CD14-positive monocyte (primary cell): ENCODE results near the gene ALOX15. TPM values are rescaled to one million over a fixed set of nuclear protein-coding genes. Genes with fewer than 3 reads are reported as not detected.
"Not testable (repeated sequence)": the region's sequence is repeated elsewhere in the genome, so short reads cannot be mapped to it uniquely, and the experiment has no call there.

Experiments
- DNase-seq, 3 donors: peaks; one replicate each; pipeline ENCODE4 v3.0.0-alpha.2; 2011 to 2022
- H2AFZ ChIP-seq: 2 replicates; pipeline ENCODE4 v1.6.0; 2012; ENCODE audit warnings: mild to moderate bottlenecking, low read depth, low read length, inconsistent platforms; ENCODE audit not compliant: insufficient read depth, poor library complexity, severe bottlenecking
- H3K27ac ChIP-seq, 2 donors: 1 replicate in 1 of 2; 2 replicates in 1 of 2; pipeline ENCODE4 v1.5.1; 2012 to 2013; ENCODE audit warnings: low read length in 2 of 2, control low read depth in 1 of 2, inconsistent platforms in 1 of 2, low read depth in 1 of 2, mild to moderate bottlenecking in 1 of 2
- H3K27me3 ChIP-seq, 2 donors: one replicate each; pipeline versions ENCODE4 v1.6.0 to v1.6.1; 2011 to 2013; ENCODE audit warnings: low read length in 2 of 2; ENCODE audit not compliant: control insufficient read depth in 2 of 2, insufficient read depth in 2 of 2
- H3K36me3 ChIP-seq, 2 donors: replicated peaks in 1 of 2; 1 replicate in 1 of 2; 2 replicates in 1 of 2; pipeline versions ENCODE4 v1.5.1 to v1.6.1; 2012 to 2013; ENCODE audit warnings: low read length in 2 of 2, control low read depth in 1 of 2, inconsistent platforms in 1 of 2, mild to moderate bottlenecking in 1 of 2; ENCODE audit not compliant: insufficient read depth in 2 of 2, control insufficient read depth in 1 of 2
- H3K4me1 ChIP-seq, 2 donors: 1 replicate in 1 of 2; 2 replicates in 1 of 2; pipeline versions ENCODE4 v1.5.1 to v1.6.1; 2012 to 2013; ENCODE audit warnings: low read length in 2 of 2, control low read depth in 1 of 2, inconsistent platforms in 1 of 2, mild to moderate bottlenecking in 1 of 2, moderate library complexity in 1 of 2; ENCODE audit not compliant: insufficient read depth in 2 of 2, control insufficient read depth in 1 of 2
- H3K4me2 ChIP-seq: replicated peaks from 2 replicates; pipeline ENCODE3; 2012; ENCODE audit warnings: low read length, moderate library complexity, mild to moderate bottlenecking; ENCODE audit not compliant: poor library complexity, severe bottlenecking; ENCODE audit errors: extremely low read depth
- H3K4me3 ChIP-seq, 3 experiments: fragments of 200-600 bp in 1 of 3; sonication (generic) in 1 of 3; replicated peaks in 1 of 3; 1 replicate in 2 of 3; 2 replicates in 1 of 3; pipeline ENCODE4 v1.5.1; 2011 to 2013; ENCODE audit warnings: low read length in 3 of 3, mild to moderate bottlenecking in 3 of 3, control low read depth in 2 of 3, low read depth in 2 of 3, inconsistent platforms in 1 of 3, moderate library complexity in 1 of 3
- H3K79me2 ChIP-seq: 2 replicates; pipeline ENCODE4 v1.6.0; 2012; ENCODE audit warnings: mild to moderate bottlenecking, control low read depth, inconsistent platforms, low read length, moderate library complexity; ENCODE audit not compliant: insufficient read depth
- H3K9ac ChIP-seq: 2 replicates; pipeline ENCODE4 v1.6.0; 2017; ENCODE audit warnings: low read length, mild to moderate bottlenecking; ENCODE audit not compliant: insufficient read depth, poor library complexity, severe bottlenecking
- H3K9me3 ChIP-seq, 2 donors: replicated peaks in 1 of 2; 1 replicate in 1 of 2; 2 replicates in 1 of 2; pipeline versions ENCODE4 v1.5.1 to v1.6.1; 2012 to 2013; ENCODE audit warnings: low read length in 2 of 2, control low read depth in 1 of 2; ENCODE audit not compliant: control insufficient read depth in 1 of 2, insufficient read depth in 1 of 2
- H4K20me1 ChIP-seq: 2 replicates; pipeline ENCODE4 v1.6.0; 2012; ENCODE audit warnings: mild to moderate bottlenecking, low read length, control low read depth, moderate library complexity; ENCODE audit not compliant: insufficient read depth
- H3K27ac Mint-ChIP-seq, 7 donors: one replicate each; pipeline ENCODE4 v1.8.0; 2020; ENCODE audit warnings: mild to moderate bottlenecking in 7 of 7, mixed read lengths in 7 of 7, moderate library complexity in 6 of 7, inconsistent platforms in 2 of 7
- H3K27me3 Mint-ChIP-seq, 3 donors: one replicate each; pipeline ENCODE4 v1.8.0; 2021 to 2022; ENCODE audit warnings: low read depth in 3 of 3, mild to moderate bottlenecking in 3 of 3, mixed read lengths in 3 of 3, moderate library complexity in 3 of 3, inconsistent platforms in 1 of 3
- H3K36me3 Mint-ChIP-seq, 2 donors: one replicate each; pipeline ENCODE4 v1.8.0; 2020; ENCODE audit warnings: mixed read lengths in 2 of 2, inconsistent platforms in 1 of 2, mild to moderate bottlenecking in 1 of 2
- H3K4me1 Mint-ChIP-seq: one replicate; pipeline ENCODE4 v1.8.0; 2020; ENCODE audit warnings: mild to moderate bottlenecking, mixed read lengths
- H3K4me3 Mint-ChIP-seq, 2 donors: one replicate each; pipeline ENCODE4 v1.8.0; 2020; ENCODE audit warnings: mild to moderate bottlenecking in 2 of 2, mixed read lengths in 2 of 2, moderate library complexity in 1 of 2
- H3K9me3 Mint-ChIP-seq, 7 donors: one replicate each; pipeline ENCODE4 v1.8.0; 2020 to 2022; ENCODE audit warnings: mixed read lengths in 7 of 7, mild to moderate bottlenecking in 6 of 7, moderate library complexity in 6 of 7, inconsistent platforms in 2 of 7
- CTCF ChIP-seq: fragments of 200-600 bp; IDR thresholded peaks from one replicate; pipeline ENCODE4 v1.8.0; 2022; ENCODE audit warnings: antibody characterized with exemption, mild to moderate bottlenecking
- WGBS: methylation state at CpG from one replicate; pipeline ENCODE4 v1.1.5; 2013; ENCODE audit warnings: missing lambda C conversion rate; ENCODE audit not compliant: insufficient coverage; 5-methylcytosine and 5-hydroxymethylcytosine counted together
- intact Hi-C, 2 donors: fragments of 100-400 bp; cut with micrococcal nuclease; formaldehyde crosslinking; loops; one replicate each; pipeline versions ENCODE4 v1.15.0 to v1.15.1; 2023
- polyA plus RNA-seq, 3 donors: library from polyadenylated mRNA; depleted of rRNA in 1 of 3; unstranded in 2 of 3; stranded (reverse) in 1 of 3; fragments of 300-500 nt in 2 of 3; fragments of >200 nt in 1 of 3; fragmentation: Illumina TruSeq in 2 of 3; gene quantifications; 1 replicate in 2 of 3; 2 replicates in 1 of 3; pipeline ENCODE4 v1.2.3, GENCODE V29; 2012 to 2021

ALOX15 gene
- polyA plus RNA-seq, 3 donors = 0.05 to 0.13 TPM; not detected in 1

- no peaks in the 10 kb centered on the region for H3K36me3 ChIP-seq
- H3K4me1 ChIP-seq = no peaks in the 10 kb centered on the region
- H3K36me3 Mint-ChIP-seq = no peaks in the 10 kb centered on the region
- H3K27me3 ChIP-seq = peaks cover 0 to 3% of the 10 kb centered on the region in 2 donors
- H3K4me2 ChIP-seq = no peak overlapping the region
- H3K9me3 ChIP-seq = peaks cover 6 to 7% of the 10 kb centered on the region in 2 donors
- no peak overlapping the region for H3K27ac ChIP-seq
- H4K20me1 ChIP-seq = no peaks in the 10 kb centered on the region
- H3K27ac Mint-ChIP-seq = no peak overlapping the region
- intact Hi-C loops = loop anchor here in 1 of 2 donors (5.0 kb wide), 2 partner anchors 59 to 204 kb away; no protein-coding TSS in a partner anchor
- no peak overlapping the region for H3K4me3 Mint-ChIP-seq
- no peak overlapping the region for H3K4me3 ChIP-seq
- peaks cover 16% of the 10 kb centered on the region for H3K4me1 Mint-ChIP-seq
- H3K9ac ChIP-seq = no peak overlapping the region
- no peaks in the 10 kb centered on the region for H3K79me2 ChIP-seq
- peaks cover 0 to 18% (median 5%) of the 10 kb centered on the region in 3 donors for H3K27me3 Mint-ChIP-seq
- no peak overlapping the region for H2AFZ ChIP-seq
- WGBS = 100% methylated on average over 1 of the region's 4 CpGs
- TF ChIP-seq CTCF = no peak
- no peak for DNase-seq
- peaks cover 0 to 2% (median 0%) of the 10 kb centered on the region in 7 donors for H3K9me3 Mint-ChIP-seq
Measured at GRCh38 chr17:4626734-4627256, 14.7 kb downstream of the ALOX15 start.

GRCh38 chr17:4625181-4625617 lies 16.3 kb downstream of the ALOX15 start:
- Histone ChIP-seq H3K4me1 (no peaks in the 10 kb centered on the region), H3K9me3 (peaks cover 7 to 13% of the 10 kb centered on the region in 2 donors), H3K27me3 (peaks cover 0 to 3% of the 10 kb centered on the region in 2 donors), H3K4me3 (no peak overlapping the region), H3K4me2 (no peak overlapping the region), H4K20me1 (no peaks in the 10 kb centered on the region), H3K79me2 (no peaks in the 10 kb centered on the region), H3K36me3 (no peaks in the 10 kb centered on the region), H3K27ac (no peak overlapping the region), H3K9ac (no peak overlapping the region), H2AFZ (no peak overlapping the region)
- WGBS = 88% methylated on average over 1 of the region's 12 CpGs
- peaks cover 0 to 18% (median 5%) of the 10 kb centered on the region in 3 donors for H3K27me3 Mint-ChIP-seq
- peaks cover 0 to 2% (median under 1%) of the 10 kb centered on the region in 7 donors for H3K9me3 Mint-ChIP-seq
- H3K27ac Mint-ChIP-seq = no peak overlapping the region
- H3K4me1 Mint-ChIP-seq = peaks cover 12% of the 10 kb centered on the region
- no peak overlapping the region for H3K4me3 Mint-ChIP-seq
- TF ChIP-seq CTCF = no peak
- intact Hi-C loops = loop anchor here in 1 of 2 donors (5.0 kb wide), 2 partner anchors 58 to 203 kb away; no protein-coding TSS in a partner anchor
- no peak for DNase-seq
- no peaks in the 10 kb centered on the region for H3K36me3 Mint-ChIP-seq

DNA sequence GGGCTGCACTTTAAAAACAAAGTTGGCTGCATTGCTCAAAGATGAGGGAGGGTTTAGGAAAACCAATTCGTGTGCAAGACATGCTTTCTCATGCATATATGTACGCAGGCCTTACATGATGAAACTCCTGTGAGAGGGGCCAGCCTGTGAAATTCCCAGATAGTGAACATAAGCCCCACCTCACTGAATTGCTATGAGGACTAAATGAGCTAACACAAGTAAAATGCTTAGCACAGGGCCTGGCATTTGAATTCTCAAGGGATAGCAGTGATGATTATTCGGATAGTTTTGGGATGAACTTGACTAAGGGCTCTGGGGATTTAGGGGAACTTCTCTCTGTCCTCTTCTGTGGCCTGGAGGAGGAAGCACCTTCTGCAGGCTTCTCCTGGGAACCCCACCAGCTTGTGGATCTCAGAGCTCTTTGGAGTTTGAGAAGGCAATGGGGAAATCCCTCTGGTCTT lies 17.0 kb downstream of the ALOX15 start:
- H2AFZ ChIP-seq, H3K4me2 ChIP-seq, H3K27ac ChIP-seq, H3K36me3 ChIP-seq, H3K9me3 Mint-ChIP-seq, H3K4me3 ChIP-seq, H3K4me1 ChIP-seq, H3K4me3 Mint-ChIP-seq, H4K20me1 ChIP-seq, intact Hi-C loops, H3K9ac ChIP-seq, H3K27me3 ChIP-seq, H3K79me2 ChIP-seq, DNase-seq, H3K36me3 Mint-ChIP-seq: not testable (repeated sequence)
- H3K9me3 ChIP-seq = peaks cover 7 to 13% of the 10 kb centered on the region in 2 donors
- peaks cover 12% of the 10 kb centered on the region for H3K4me1 Mint-ChIP-seq
- WGBS = no CpG with 5 or more reads among the region's 3 CpGs
- peaks cover 0 to 18% (median 5%) of the 10 kb centered on the region in 3 donors for H3K27me3 Mint-ChIP-seq
- H3K27ac Mint-ChIP-seq = peak overlapping the region in 1 of 7 donors; percentile 47
